Suprapubic skin (tissue), 4 donors: Measurements from ENCODE around the gene IGFBP4.

Experiments used
- CTCF ChIP-seq, 2 donors: fragments of 200-600 bp in 1 of 2; fragments of 450-650 bp in 1 of 2; sonication (generic) in 1 of 2; IDR thresholded peaks; one replicate each; pipeline ENCODE4 v1.5.1; 2016 to 2019; ENCODE audit warnings: antibody characterized with exemption in 2 of 2, mild to moderate bottlenecking in 1 of 2, moderate library complexity in 1 of 2
- EP300 ChIP-seq: sonication (generic); formaldehyde crosslinking; IDR thresholded peaks from one replicate; pipeline ENCODE4 v1.6.1; 2017; ENCODE audit warnings: antibody characterized with exemption
- POLR2A ChIP-seq, 2 donors: fragments of 450-650 bp; IDR thresholded peaks; one replicate each; pipeline ENCODE4 v1.6.1; 2017; ENCODE audit warnings: antibody characterized with exemption in 2 of 2, mild to moderate bottlenecking in 2 of 2, moderate library complexity in 2 of 2
- POLR2AphosphoS5 ChIP-seq, 3 donors: sonication (generic); formaldehyde crosslinking; IDR thresholded peaks; one replicate each; pipeline ENCODE4 v1.6.1; 2017; ENCODE audit warnings: antibody characterized with exemption in 3 of 3

DNA sequence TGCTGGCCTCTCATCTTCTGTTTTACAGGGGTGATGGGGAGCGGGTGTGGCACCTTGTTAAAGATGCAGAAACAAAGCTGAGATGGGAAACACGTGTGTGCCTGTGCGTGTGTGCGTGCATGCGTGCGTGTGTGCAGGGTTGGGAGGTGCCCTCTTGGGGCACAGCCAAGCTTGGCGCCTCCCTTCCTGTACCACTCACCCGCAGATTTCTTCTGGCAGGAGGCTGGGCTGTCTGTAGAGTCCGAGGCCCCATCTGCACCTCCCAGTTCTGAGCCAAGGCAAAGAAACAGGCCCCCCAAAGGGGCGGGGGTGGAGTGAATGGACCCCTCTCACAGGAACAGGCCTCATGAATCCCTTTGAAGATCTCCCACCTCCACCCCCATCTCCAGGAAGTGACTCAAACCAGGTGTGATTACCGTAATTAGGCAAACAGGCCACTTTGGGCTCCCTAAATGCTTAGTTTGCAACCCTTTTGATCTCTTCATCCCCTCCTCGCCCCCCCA is 37.3 kb downstream of the IGFBP4 start:
- no peak for TF ChIP-seq CTCF (IDR thresholded peaks at IDR 0.05)
- no peak for TF ChIP-seq POLR2A (IDR thresholded peaks at IDR 0.05)
- no peak for TF ChIP-seq POLR2AphosphoS5 (IDR thresholded peaks at IDR 0.05)
- TF ChIP-seq EP300, result no peak
